HG02981 (cell line): ENCODE results near the gene ERVK3-1.
"Not testable (repeated sequence)": the region's sequence is repeated elsewhere in the genome, so short reads cannot be mapped to it uniquely, and the experiment has no call there.

ENCODE experiments used
- ATAC-seq: cut with Tn5 transposase; IDR thresholded peaks from one replicate; pipeline ENCODE4 v1.9.1; 2021; ENCODE audit warnings: mild to moderate bottlenecking, moderate library complexity; ENCODE audit not compliant: unreplicated experiment

Gene ERVK3-1

DNA sequence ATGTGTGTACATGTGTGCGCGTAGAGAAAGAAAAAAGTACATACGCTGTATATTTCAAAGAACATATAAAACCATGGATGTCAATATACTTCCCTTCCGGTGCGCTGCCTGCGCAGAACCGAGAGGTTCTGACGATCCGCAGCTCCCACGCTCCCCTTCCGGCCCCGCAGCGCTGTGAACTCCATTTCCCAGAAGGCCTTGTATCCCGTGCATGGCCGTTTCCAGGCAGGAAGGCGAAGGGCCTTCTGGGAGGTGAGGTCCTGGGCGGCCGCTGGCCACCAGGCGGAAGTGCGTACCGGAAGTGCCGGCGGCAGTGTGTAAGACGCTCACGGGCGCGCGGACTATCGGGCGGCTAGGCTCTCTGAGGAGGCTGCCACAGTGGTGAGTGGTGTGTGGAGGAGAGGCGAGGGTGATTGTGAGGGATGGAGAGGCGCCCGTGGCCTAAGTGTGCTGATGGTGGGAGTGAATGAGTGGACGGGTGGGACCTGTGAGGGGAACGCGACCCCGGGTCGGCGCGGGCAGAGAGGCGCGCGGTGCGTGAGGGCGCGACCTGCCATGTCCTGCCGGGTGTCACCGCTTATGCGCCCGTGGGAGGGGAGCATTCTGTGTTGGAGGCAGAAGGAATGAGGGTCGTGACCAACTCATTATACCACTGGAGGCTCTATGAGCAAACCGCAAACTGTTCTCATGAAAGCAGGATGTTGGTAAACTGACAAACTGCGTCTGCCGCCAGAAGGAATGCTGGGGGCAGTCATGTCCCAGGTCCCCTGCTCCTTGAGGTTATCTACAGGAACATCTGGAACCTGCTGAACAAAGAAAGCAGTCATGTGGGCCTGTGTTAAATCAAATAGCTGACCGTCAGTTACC lies at the start of gene ERVK3-1:
Gene ERVK3-1, plus strand, starts transcription at position 313 of the 867 bp plus-strand sequence. CDS start 6,792 bp downstream, outside the sequence.
- ATAC-seq, result peak; percentile 96

GRCh38 chr19:58258259-58258658 lies 46.9 kb upstream of the ERVK3-1 start:
- not testable (repeated sequence) for ATAC-seq

DNA sequence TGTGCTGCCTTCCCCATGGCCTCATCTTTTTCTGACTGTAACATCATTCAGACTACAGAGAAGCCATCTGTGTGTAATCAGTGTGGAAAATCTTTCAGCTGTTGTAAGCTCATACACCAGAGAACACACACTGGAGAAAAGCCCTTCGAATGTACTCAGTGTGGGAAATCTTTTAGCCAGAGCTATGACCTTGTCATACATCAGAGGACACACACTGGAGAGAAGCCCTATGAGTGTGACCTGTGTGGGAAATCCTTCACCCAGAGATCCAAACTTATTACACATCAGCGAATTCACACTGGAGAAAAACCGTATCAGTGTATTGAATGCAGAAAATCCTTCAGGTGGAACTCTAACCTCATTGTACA lies 43.6 kb upstream of the ERVK3-1 start:
- no peak for ATAC-seq

DNA sequence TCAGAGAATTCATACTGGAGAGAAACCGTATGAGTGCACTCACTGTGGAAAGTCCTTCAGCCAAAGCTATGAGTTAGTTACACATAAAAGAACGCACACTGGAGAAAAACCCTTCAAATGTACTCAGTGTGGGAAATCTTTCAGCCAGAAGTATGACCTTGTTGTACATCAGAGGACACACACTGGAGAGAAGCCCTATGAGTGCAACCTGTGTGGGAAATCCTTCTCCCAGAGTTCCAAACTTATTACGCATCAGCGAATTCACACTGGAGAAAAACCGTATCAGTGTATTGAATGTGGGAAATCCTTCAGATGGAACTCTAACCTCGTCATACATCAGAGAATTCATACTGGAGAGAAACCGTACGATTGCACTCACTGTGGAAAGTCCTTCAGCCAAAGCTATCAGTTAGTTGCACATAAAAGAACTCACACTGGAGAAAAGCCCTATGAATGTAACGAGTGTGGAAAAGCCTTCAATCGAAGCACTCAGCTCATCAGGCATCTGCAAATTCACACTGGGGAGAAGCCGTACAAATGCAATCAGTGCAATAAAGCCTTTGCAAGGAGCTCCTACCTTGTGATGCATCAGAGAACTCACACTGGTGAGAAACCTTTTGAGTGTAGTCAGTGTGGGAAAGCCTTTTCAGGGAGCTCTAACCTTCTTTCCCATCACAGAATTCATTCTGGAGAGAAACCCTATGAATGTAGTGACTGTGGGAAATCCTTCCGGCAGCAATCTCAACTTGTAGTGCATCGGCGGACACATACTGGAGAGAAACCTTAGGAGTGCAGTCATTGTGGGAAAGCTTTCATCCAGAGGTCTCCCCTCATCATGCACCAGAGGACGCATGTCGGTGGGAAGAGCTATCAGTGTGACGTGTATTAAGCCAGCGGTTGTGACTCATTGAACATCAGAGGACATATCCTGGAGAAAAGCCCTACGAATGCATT lies 42.9 kb upstream of the ERVK3-1 start:
- no peak for ATAC-seq

GRCh38 chr19:58262922-58263296 lies 42.3 kb upstream of the ERVK3-1 start:
- no peak for ATAC-seq

DNA sequence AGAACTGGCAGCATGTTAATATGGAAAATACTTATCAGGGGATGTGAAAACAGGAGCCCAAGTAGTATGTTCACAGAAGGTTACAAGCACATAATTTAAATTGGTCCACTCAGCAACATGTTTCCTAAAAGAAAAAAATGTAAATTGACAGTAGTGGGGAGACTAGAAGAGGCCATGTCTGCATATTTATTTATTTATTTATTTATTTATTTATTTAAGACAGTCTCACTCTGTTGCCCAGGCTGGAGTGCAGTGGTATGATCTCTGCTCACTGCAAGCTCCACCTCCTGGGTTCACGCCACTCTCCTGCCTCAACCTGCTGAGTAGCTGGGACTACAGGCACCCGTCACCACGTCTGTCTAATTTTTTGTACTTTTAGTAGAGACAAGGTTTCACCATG lies 40.1 kb upstream of the ERVK3-1 start:
- no peak for ATAC-seq

- ATAC-seq, result no peak
These were observed 36.8 kb upstream of the ERVK3-1 start for GRCh38 chr19:58268344-58268743.

- ATAC-seq, result no peak
These were observed 30.4 kb upstream of the ERVK3-1 start for GRCh38 chr19:58274771-58275201.

GRCh38 chr19:58275564-58275963 lies 29.6 kb upstream of the ERVK3-1 start:
- no peak for ATAC-seq

DNA sequence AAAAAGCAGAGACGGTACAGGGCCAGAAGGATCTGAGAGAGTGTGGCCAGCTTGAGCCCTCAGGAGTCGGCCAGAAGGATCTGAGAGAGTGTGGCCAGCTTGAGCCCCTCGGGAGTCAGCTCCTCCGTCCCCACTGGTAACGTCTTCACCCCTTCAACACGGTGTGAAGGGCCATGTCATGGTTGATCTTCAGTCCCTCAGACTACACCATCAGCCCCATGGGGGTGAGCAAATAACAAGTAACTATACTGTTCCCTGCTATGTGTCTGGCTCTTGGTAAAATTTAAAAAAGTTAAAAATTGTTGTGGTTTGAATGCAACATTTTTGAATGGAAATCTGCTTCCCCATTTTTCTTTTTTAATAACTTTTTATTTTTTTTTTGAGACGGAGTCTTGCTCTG lies 28.0 kb upstream of the ERVK3-1 start:
- ATAC-seq, result no peak

DNA sequence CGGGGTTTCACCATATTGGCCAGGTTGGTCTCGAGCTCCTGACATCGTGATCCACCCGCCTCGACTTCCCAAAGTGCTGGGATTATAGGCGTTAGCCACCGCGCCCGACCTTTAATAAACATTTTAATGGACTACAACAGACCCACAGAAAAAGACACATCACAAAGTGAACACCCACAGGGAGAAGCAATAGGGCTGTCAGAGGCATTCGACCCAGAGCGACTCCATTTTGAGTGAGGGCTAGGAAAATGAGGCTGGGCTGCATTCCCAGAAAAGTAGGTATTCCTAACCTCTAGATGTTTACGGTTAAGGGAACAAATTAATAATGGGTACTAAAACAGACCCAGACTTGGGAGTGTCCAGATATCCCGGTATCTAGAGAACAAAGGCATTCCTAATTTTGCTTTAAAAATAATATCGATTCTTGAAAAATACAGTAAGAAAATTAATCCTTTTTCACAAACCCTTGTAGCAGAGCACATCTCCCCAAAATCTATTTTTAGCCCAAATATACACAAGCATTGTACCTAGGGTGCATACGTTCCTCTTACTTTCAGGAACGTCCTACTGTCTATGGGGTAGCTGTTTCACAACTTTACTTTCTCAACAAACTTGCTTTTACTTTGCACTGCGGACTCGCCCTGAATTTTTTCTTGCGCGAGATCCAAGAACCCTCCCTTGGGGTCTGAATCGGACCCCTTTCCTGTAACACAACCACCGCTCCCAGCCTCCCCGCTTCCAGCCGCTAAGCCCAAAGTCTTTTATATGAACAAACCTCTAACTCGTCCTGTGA lies 27.2 kb upstream of the ERVK3-1 start:
- ATAC-seq, result no peak

GRCh38 chr19:58278541-58279041 lies 26.6 kb upstream of the ERVK3-1 start, which contains the start of gene ZNF8:
TSS of gene ZNF8 (plus strand) at chr19:58278955. CDS start at chr19:58279082, 127 bp downstream.
- ATAC-seq, result peak; percentile 95

DNA sequence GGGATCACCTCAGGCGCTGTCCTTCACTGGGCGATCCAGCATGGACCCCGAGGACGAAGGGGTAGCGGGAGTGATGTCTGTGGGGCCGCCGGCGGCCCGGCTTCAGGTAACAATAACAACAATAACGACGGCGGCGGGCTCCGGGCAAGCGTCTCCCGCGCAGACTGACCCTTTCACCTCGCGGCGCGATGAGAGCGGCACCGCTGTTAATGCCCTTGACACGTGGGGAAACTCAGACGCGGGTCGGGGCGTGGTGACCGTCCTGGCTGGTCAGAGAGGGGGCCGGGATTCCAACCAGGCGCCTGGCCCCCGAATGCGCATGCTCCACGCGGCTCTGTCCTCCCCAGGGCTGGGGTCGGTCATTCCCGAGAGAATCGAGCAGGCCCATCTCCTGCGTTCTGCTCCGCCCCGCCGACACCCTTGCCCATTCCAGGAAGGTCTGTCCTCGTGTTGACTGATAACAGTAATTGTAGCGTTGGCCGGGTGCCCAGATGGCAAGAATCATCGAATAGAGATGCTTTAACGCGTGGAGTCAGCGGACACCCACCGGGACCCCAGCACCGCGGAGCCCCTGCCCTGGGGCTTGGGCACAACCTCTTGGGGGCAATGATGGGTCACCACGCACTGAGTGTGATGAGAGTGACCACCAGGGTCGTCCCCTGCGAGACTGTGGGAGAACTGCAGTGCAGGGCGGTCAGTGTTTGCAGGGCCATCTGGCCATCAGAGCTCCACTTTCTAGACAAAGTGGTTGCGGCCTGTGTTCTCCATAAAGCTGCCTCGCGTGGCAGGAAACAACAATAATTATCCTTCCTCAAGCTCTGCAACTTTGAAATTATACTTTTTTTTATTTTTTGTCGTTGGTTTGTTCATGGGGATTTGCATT lies 25.9 kb upstream of the ERVK3-1 start:
- peak; percentile 3 for ATAC-seq

DNA sequence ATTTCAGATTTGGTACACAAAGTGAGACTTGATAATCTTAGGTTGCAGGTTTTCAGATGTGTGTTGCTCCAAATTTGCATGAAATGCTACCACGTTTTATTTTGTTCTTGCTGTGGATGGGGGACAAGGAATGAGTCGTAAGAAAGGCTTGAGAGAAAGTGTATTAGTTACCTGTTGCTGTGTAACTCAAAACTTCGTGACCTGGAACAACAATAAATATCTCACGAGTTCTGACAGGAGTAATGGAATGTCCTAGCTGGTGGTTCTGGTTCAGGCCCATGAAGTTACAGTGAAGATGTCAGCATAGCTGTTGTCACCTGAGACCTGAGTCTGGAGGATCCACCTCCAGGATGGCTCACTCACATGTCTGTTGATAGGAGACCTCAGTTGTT lies 25.3 kb upstream of the ERVK3-1 start:
- ATAC-seq, result no peak

- ATAC-seq, result no peak
These were observed 21.0 kb upstream of the ERVK3-1 start for GRCh38 chr19:58284199-58284598.

DNA sequence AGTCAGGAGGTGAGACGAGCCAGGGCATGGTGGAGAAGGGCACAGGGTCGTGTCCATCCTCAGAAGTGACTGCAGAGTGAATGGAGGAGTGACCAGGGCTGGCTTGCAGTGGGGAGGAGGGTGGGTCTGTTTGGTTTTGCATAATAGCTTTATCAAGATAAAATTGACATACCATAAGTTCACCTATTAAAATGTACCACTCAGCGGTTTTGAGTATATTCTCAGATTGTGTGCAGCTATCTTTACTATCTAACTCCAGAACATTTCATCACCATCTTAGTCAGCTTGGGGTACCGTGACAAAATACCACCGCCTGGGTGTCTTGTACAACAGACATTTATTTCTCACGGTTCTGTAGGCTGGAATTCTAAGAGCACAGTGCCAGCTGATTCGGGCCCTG lies 13.2 kb upstream of the ERVK3-1 start:
- no peak for ATAC-seq

DNA sequence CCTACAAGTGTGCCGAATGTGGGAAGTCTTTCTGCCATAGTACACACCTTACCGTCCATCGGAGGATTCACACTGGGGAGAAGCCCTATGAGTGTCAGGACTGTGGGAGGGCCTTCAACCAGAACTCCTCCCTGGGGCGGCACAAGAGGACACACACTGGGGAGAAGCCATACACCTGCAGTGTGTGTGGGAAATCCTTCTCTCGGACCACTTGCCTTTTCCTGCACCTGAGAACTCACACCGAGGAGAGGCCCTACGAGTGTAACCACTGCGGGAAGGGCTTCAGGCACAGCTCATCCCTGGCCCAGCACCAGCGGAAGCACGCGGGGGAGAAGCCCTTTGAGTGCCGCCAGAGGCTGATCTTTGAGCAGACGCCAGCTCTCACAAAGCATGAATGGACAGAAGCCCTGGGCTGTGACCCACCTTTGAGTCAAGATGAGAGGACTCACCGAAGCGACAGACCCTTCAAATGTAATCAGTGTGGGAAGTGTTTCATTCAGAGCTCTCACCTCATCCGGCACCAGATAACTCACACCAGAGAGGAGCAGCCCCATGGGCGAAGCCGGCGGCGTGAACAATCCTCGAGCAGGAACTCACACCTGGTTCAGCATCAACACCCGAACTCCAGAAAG lies 10.3 kb upstream of the ERVK3-1 start:
- no peak for ATAC-seq

DNA sequence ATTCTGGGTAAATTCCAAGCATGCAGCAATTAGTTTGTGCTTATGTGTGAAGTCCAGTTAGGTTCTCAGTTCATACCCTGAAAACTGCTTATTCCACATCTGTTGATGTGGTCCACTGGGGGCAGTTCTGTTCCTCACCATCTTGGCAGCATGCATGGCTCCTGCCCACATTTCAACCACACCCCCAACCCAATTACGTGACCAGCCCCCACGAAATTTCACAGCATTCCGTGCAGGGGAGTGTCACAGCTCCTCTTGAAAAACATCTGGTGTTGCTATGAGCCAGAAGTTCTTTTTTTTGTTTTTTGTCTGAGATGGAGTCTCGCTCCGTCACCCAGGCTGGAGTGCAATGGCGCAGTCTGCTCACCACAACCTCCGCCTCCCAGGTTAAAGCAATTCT lies 9.1 kb upstream of the ERVK3-1 start:
- ATAC-seq, result no peak

DNA sequence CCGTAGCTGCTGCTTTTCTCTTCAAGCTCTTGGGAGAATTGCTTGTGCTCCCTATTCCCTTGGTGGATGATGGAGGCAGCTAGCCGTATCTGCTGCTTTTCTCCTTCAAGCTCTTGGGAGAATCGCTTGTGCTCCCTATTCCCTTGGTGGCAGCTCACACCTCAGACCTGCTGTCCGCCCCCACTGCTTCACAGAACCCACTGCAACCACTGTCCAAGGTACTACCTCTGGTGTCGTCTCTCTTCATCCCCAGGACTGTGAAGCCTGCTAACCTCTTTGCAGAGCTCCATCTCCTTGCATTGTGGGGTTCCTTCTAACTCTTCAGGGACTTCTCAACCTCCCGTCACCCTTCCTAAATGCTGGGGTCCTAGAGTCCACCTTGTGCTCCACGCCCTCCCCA lies 4.6 kb upstream of the ERVK3-1 start:
- ATAC-seq, result no peak
